Calu3 (cell line): Measurements from ENCODE around the gene CROCC. TPM values are rescaled to one million over a fixed set of nuclear protein-coding genes. Genes with fewer than 3 reads are reported as not detected.
A peak's percentile ranks its signal among the peaks of the same experiment; 100 is the strongest.
"Not testable (repeated sequence)": the region's sequence is repeated elsewhere in the genome, so short reads cannot be mapped to it uniquely, and the experiment has no call there.

Source experiments
- BruUV-seq: library from RNA; stranded (reverse); fragments of 400-500 nt; replicated peaks from 2 replicates; lab custom pipeline; 2021; lab: Mats Ljungman, UMichigan
- CTCF ChIA-PET: fragments of 300-600 bp; sonication (Branson Sonifier 250); formaldehyde crosslinking; loops from one replicate; lab custom pipeline; 2022; ENCODE audit warnings: antibody characterized with exemption; lab: Charles Lee
- DNase-seq: peaks from one replicate; pipeline ENCODE4 v3.0.0; 2022
- H3K27ac Mint-ChIP-seq: one replicate; pipeline ENCODE4 v1.8.0; 2022; ENCODE audit warnings: mixed read lengths; ENCODE audit not compliant: unreplicated experiment
- H3K27me3 Mint-ChIP-seq: one replicate; pipeline ENCODE4 v1.8.0; 2022; ENCODE audit warnings: mixed read lengths; ENCODE audit not compliant: unreplicated experiment
- H3K36me3 Mint-ChIP-seq: one replicate; pipeline ENCODE4 v1.8.0; 2022; ENCODE audit warnings: mild to moderate bottlenecking, moderate library complexity, mixed read lengths; ENCODE audit not compliant: insufficient read depth, unreplicated experiment
- H3K4me1 Mint-ChIP-seq: one replicate; pipeline ENCODE4 v1.8.0; 2022; ENCODE audit warnings: mild to moderate bottlenecking, low read depth, mixed read lengths; ENCODE audit not compliant: unreplicated experiment
- H3K4me3 Mint-ChIP-seq: one replicate; pipeline ENCODE4 v1.8.0; 2022; ENCODE audit warnings: mild to moderate bottlenecking, low read depth, moderate library complexity, mixed read lengths; ENCODE audit not compliant: unreplicated experiment
- H3K9me3 Mint-ChIP-seq: one replicate; pipeline ENCODE4 v1.8.0; 2022; ENCODE audit warnings: low read depth, mixed read lengths; ENCODE audit not compliant: unreplicated experiment
- CTCF ChIP-seq: fragments of 200-600 bp; IDR thresholded peaks from one replicate; pipeline ENCODE4 v1.8.0; 2022; ENCODE audit warnings: antibody characterized with exemption; ENCODE audit not compliant: unreplicated experiment
- intact Hi-C: fragments of 100-400 bp; cut with micrococcal nuclease; formaldehyde crosslinking; loops from one replicate; pipeline ENCODE4 v1.10.0; 2022; ENCODE audit not compliant: unreplicated experiment
- total RNA-seq: library from RNA; stranded (reverse); gene quantifications from 2 replicates; pipeline ENCODE4 v1.2.3, GENCODE V29; 2022

The CROCC gene
- total RNA-seq, 1 experiment from 2014 or later: 12.0 TPM

- BruUV-seq: no TSS peak
- Mint-ChIP-seq H3K27me3 (no peaks in the 10 kb centered on the region), H3K4me3 (peak overlapping the region; percentile 56), H3K9me3 (no peaks in the 10 kb centered on the region), H3K27ac (no peak overlapping the region), H3K36me3 (no peaks in the 10 kb centered on the region), H3K4me1 (no peaks in the 10 kb centered on the region)
- intact Hi-C loops: no loop called here
- peak; percentile 52 for TF ChIP-seq CTCF
- peak; percentile 91 for DNase-seq
- CTCF ChIA-PET: interaction anchor here (0.5 to 2.5 kb wide), 4 partner anchors 9 to 57 kb away, joined by 3 to 18 read pairs (median 5); partner anchors contain the start of gene CROCC
These were observed 39.0 kb downstream of the CROCC start for GRCh38 chr1:16960560-16961296.

- TF ChIP-seq CTCF: no peak
- Mint-ChIP-seq H3K27ac (no peak overlapping the region), H3K27me3 (no peaks in the 10 kb centered on the region), H3K36me3 (no peaks in the 10 kb centered on the region), H3K9me3 (no peaks in the 10 kb centered on the region), H3K4me3 (peak overlapping the region; percentile 24), H3K4me1 (no peaks in the 10 kb centered on the region)
- BruUV-seq: no TSS peak
- CTCF ChIA-PET: interaction anchor here (0.5 to 2.5 kb wide), 5 partner anchors 10 to 659 kb away, joined by 3 to 18 read pairs (median 4); partner anchors contain the start of gene CROCC
- no peak for DNase-seq
- intact Hi-C loops: no loop called here
These were observed 39.8 kb downstream of the CROCC start for GRCh38 chr1:16961297-16962133.

GRCh38 chr1:16964169-16964568, 42.4 kb downstream of the CROCC start:
- H3K9me3 Mint-ChIP-seq, intact Hi-C loops, H3K4me3 Mint-ChIP-seq, H3K27me3 Mint-ChIP-seq, H3K27ac Mint-ChIP-seq, H3K4me1 Mint-ChIP-seq, CTCF ChIA-PET, BruUV-seq, H3K36me3 Mint-ChIP-seq, DNase-seq: not testable (repeated sequence)

- DNase-seq: no peak
- H3K4me3 Mint-ChIP-seq: no peak overlapping the region
- peaks cover 3% of the 10 kb centered on the region for H3K36me3 Mint-ChIP-seq
- no peak for TF ChIP-seq CTCF
- no peaks in the 10 kb centered on the region for H3K4me1 Mint-ChIP-seq
- BruUV-seq: no TSS peak
- CTCF ChIA-PET: no interaction called here
- H3K27ac Mint-ChIP-seq: no peak overlapping the region
- H3K27me3 Mint-ChIP-seq: no peaks in the 10 kb centered on the region
- intact Hi-C loops: no loop called here
- no peaks in the 10 kb centered on the region for H3K9me3 Mint-ChIP-seq
These were observed 43.8 kb downstream of the CROCC start for GRCh38 chr1:16965486-16966067.
